HG02610 (cell line): Measurements from ENCODE around the gene C22orf39.

Source experiments
- ATAC-seq: cut with Tn5 transposase; IDR thresholded peaks from one replicate; pipeline ENCODE4 v1.9.1; 2021; ENCODE audit warnings: mild to moderate bottlenecking, moderate library complexity; ENCODE audit not compliant: unreplicated experiment

C22orf39 gene

DNA sequence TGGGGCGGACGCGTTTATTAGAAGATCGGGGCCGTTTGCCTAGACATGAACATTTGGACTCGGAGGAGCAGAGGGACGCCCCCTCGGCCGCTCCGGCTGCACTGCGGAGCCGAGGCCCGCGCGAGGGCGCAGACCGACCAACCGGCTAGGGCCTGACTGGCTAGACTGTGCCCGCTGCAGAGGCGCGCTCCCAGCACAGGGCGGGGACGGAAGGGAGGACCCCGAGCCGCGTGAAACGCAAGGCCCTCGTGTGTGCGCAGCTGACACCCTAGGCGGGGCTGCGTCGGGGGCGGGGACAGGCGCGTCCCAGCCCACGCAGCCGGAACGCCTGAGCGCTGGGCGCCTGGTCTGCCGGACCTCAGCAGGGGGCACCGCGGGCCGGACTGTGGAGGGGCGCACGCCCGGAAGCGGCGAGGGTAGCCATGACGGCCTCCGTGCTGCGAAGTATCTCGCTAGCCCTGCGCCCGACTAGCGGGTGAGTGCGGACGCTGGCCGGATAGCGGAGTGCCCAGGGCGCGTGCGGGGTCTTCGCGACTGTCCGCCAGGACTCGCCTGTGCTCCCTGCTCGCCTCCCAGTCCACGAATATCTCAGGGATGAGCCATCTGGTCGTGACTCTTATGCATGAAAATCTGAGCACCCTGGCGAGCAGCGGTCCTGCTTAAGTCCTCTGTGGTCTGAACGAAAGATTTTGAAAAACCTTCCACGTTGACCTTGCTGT, 15.2 kb downstream of the C22orf39 start, which contains the start of gene MRPL40:
MRPL40 (plus strand) TSS at position 413 of the 719 bp plus-strand sequence; CDS start at position 423, 10 bp downstream.
- ATAC-seq, result peak; percentile 76

GRCh38 chr22:19431649-19432132, 15.8 kb downstream of the C22orf39 start, which contains the start of gene HIRA:
Gene HIRA (minus strand): TSS chr22:19431733. CDS start chr22:19431476, 257 bp downstream.
- peak; percentile 37 for ATAC-seq

DNA sequence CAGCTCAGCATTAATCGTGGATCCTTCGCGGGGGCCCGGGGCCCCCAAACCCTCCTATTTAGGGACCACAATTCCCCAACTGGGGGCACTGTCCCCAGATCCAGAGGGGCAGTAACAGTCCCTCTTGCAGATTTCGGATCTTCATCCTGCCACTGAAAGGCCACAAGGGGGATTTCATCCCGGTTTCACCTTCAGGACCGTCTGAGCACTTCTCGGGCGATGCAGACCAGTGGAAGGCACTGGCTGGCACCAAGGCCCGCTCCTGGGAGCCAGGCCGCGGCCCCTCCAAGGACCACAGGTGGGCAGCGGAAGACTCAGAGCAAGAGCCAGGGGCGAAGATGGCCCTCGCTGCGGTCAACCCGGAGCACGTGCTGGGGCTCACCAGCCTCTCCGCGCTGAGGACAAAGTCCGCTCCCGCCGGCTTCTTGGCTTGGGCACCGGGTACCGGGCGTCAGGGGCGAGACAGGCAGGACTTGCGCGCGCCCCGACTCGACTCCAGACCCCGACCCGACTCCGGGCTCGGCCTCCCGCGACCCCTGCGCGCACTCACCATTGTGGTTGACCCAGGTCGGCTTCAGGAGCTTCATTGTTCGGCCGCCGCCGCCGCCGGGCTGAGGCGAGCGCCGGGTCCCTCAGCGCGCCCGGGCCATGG, 16.5 kb downstream of the C22orf39 start:
- ATAC-seq, result no peak

DNA sequence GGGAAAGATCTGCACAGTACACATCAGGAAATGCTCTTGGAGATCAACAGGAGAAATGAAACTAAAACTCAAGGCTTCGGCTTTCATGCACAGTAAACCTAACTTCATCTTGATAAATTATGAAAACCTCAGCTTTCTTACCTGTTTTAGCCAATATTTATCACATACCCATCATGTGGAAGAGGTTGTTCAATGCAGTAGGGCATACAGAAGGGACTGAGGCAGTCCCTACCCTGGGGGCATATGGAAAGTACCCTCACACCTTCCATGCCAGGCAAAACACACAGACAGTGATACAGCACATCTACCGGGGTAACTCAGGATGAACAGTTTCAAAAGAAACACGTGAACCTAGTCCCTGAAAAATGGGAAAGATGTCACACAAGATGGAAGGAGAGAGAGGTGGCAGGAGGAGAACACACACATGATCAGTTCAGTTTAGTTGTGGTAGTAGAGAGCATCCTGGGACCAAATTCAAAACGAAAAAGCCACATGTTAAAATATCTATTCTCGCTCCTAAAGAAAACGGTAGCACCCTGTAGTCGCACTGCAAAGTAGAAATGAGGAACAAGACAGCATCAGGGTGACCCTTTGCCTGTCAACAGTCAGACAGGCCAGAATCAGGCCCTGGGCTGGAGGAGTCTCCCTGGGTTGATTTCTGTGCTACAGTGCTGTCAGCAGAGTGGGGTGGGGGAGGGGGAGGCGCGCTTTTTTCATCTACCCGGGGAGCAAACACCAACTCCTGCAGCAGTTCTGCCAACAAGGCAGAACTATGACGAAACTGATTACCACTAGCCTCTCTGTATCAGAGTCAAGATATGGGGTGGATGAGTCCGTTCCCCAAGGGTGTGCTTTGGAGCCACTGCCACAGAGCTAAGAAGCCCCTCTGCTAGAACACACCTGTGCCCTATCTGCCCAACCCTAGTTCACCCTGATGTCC, 17.3 kb downstream of the C22orf39 start:
- no peak for ATAC-seq

- no peak for ATAC-seq
Observed at GRCh38 chr22:19424186-19424500, 23.4 kb downstream of the C22orf39 start.

DNA sequence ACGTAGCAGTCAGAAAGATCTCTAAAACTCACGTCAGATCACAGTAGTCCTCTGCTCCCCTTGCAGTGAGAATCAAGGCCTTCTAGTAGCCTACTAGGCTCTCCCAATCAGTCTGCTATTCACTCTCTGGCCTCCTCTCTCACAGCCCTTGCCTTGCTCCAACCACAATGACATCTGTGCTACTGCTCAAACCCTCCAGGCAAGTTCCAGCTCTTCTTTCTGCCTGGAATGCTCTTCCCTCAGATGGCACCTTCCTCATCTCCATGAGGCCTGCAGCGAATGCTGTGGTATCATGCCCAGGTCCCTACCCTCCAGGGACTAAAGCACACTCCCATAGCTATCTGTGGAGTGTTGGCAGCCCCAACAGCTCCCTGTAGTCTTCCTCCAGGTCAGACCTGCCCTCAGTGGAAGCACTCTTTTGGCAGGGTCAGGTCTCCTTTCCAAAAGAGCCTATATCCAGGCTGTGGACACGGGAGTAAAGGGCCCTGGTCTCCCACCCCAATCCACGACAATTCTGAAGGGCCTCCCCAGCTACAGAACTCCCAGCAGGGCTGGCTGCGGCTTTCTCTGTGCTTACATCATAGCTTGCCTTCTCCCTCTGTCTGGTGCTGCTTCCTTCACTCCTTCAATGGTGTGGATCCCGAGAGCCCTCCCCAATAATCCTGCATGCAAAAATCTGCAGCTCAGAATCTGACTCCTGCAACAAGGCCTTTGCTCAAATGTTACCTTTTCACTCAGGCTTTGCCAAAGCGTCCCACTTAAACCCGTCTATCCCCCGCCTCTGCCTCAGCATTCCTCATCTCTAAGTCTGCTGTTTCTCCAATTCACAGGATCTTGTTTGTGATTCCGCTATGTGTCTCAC, 24.8 kb downstream of the C22orf39 start:
- ATAC-seq, result no peak

DNA sequence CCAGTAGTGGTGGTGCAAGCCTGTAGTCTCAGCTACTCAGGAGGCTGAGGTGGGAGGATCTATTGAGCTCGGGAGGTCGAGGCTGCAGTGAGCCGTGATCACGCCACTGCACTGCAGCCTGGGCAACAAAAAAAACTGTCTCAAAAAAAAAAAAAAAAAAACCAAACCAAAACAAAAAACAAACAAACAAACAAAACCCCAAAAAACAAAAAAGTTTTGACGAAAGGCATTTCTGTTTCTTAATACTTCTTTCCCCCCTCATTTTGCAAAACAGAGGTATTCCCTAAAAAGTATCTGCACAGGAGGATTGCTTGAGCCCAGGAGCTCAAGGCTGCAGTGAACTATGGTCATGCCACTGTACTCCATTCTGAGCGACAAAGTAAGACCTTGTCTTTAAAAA, 27.2 kb downstream of the C22orf39 start:
- no peak for ATAC-seq

DNA sequence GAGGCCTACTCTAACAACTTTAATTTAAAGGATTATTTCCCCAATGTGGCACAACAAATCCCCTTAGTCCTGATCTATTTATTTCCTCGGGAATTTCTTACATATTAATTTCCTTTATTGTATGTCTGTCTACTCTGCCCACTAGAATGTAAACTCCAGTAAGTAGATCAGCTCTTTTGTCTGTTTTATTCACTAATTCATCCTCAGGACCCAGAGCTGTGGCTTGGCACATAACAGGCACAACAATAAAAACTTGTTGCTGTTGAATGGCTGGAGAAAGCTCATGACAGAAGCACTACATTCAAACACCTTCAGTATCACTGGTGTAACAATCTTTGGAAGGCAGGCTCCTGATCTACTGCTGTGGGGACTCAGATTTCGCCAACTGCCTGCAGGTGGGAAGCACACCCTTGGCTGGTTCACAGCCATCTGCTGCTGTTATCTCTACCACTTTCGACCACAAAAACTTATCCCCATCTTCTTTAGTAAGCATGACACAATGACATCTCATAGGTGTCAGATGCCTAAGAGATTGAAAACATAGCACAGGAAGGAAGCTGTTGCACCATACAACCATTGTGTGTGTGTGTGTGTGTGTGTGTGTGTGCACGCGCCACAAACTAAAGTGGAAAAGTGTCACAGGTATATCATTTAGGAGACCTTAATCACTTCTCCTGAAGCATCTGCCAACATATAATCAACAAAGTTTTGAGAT, 27.9 kb downstream of the C22orf39 start:
- no peak for ATAC-seq

GRCh38 chr22:19419086-19419463, 28.4 kb downstream of the C22orf39 start:
- no peak for ATAC-seq

GRCh38 chr22:19412923-19413322, 34.6 kb downstream of the C22orf39 start:
- ATAC-seq, result no peak

DNA sequence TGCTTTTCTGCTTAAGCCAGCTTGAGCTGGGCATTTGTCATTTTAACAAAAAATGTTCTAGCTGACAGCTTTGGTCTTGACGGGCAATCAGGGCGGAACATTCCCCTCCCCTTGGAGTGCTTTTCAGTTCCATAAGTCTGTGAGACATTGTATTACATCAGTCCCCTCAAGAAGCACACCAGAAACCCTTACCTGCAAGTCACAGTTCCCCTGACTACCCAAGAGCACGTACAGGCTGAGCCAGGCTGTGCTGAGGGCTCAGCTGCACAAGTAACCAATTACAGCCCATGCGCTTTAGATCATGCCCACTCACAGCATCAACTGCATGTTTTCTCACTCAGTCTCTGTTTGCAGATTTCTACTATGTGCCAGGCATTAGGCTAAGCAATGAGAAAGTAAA, 35.0 kb downstream of the C22orf39 start:
- no peak for ATAC-seq

DNA sequence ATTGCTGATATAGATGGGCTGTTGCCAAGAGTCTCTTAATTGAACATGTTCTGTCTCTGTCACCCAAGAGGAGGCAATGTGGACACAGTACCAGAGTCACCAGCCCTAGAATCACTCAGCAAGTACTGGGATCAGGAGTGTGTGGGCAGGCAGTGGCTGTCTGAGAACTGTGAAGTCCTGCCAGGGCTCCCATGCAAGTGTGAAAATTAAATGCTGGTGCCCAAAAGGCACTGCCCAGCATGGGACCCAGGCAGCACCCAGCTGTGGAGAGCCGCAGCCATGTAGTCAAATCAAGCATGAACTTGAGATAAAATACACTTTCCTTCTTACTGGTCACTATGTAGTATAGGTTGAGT, 35.8 kb downstream of the C22orf39 start:
- ATAC-seq, result no peak

- ATAC-seq, result no peak
Observed at GRCh38 chr22:19410941-19411689, 36.4 kb downstream of the C22orf39 start.

DNA sequence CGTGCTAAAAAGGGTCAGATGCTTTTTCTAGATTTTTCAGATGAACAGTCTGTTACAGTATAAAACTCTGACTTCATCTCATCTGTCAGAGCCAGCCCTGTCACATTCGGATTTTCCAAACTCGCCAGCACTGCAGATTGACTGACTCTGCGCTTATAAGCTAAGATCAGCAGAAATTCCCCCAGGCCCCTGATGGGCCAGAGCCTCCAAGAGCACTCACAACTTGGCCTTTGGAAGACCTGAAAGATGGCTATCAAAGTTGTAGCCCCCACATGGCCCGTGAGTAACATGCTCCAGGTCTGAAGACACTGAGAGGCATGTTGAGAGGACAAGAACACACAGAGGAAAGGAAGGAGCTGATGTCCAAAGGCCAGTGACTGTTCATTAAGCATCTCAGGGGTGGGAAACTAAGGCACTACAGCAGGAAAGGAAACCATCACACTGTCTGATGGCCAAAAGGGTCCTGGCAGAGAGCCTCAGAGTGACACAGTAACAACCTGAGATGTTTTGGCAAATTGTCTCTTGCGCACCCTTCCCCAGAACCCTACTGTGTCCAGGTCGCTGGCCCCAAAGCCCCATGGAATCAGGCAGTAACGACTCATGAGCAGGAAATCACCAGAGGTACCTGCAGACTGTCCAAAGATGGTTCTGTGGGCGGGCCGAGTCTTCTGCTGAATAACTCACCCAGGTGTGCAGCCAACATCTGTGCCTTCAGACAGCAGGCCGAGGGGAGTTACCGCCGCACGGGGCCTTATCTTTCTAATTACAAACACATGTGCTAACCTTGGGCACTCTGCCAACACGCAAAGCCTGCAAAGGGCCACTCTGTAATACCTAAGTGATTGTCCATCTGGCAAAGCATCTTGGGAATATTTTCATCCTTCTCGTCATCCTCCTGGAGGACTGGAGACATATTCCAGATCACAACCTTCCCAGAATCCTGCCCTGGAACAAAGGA, 39.6 kb downstream of the C22orf39 start:
- ATAC-seq, result no peak

GRCh38 chr22:19406846-19407245, 40.7 kb downstream of the C22orf39 start:
- no peak for ATAC-seq

DNA sequence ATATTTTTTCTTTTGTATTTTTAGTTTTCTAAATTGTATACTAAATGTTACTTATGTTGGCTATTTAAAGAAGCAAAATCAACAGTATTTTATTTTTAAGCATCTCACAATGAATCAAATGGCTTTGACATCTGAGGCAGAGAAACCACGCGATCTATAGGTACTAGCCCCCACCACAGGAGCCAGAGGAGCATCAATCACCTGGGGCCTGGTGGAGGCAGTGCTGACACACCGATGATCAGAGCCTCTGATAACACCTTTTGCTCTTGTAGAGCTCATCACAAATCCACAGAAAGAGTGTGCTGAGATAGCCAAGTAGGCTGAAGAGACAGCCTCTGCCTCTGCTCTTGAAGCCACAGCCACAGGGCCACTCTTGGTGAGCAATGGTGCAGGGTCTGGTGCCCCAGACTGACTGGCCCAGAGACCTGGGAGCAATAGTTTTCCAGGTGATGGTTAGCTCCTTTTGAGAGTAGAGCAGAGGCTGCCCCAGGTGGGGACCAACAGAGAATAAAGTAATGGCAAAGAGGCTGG, 41.2 kb downstream of the C22orf39 start:
- ATAC-seq, result no peak

GRCh38 chr22:19405652-19406051, 41.9 kb downstream of the C22orf39 start:
- ATAC-seq, result no peak

DNA sequence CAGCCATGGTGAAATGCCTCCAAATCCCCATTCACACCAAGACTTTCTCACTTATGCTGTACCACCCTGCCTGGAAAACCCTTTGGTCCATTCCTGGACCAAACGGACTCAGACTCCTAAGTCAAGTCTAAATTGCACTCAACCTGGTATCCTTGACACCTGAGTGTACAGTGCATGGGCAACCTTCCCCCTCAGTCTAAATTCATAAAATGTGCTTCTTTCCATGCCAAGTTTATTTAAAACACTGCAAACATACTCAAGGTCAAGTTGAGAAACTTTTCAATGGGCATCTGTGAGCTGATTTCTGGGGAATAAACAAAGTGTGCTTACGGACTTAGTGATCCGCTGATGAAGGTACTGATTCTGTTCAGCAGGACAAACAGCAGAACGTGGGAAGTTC, 42.4 kb downstream of the C22orf39 start:
- ATAC-seq, result no peak
